GM12892 (cell line): Measurements from ENCODE around the gene GBE1.

ENCODE experiments used
- DNase-seq: peaks from one replicate; pipeline ENCODE4 v3.0.0; 2011; ENCODE audit not compliant: insufficient read length
- FAIRE-seq: peaks from 2 replicates; lab custom pipeline; 2011; peaks lifted over from hg19 to GRCh38; lab: Jason Lieb, UNC
- POLR2A ChIP-seq: IDR thresholded peaks from 2 replicates; pipeline ENCODE4 v1.6.1; 2011; ENCODE audit warnings: low read depth, low read length, control low read depth
- POLR2AphosphoS5 ChIP-seq: IDR thresholded peaks from 2 replicates; pipeline ENCODE4 v1.6.1; 2011; ENCODE audit warnings: low read depth, low read length, control low read depth
- TAF1 ChIP-seq: IDR thresholded peaks from 2 replicates; pipeline ENCODE4 v1.6.1; 2011; ENCODE audit warnings: low read depth, mild to moderate bottlenecking, control low read depth, low read length, borderline replicate concordance

The GBE1 gene

GRCh38 chr3:81716870-81717509 lies 44.5 kb downstream of the GBE1 start:
- no peak for FAIRE-seq
- no peak for DNase-seq
- TF ChIP-seq TAF1 = no peak
- TF ChIP-seq POLR2A = no peak
- no peak for TF ChIP-seq POLR2AphosphoS5

- TF ChIP-seq TAF1 (no peak), POLR2AphosphoS5 (no peak), POLR2A (no peak)
- FAIRE-seq = no peak
- no peak for DNase-seq
Observed at GRCh38 chr3:81713031-81713430, 48.4 kb downstream of the GBE1 start.

- FAIRE-seq (no peak), DNase-seq (no peak)
- TF ChIP-seq TAF1 = no peak
- TF ChIP-seq POLR2AphosphoS5 = no peak
- TF ChIP-seq POLR2A = no peak
Observed at GRCh38 chr3:81709606-81710005, 51.8 kb downstream of the GBE1 start.

DNA sequence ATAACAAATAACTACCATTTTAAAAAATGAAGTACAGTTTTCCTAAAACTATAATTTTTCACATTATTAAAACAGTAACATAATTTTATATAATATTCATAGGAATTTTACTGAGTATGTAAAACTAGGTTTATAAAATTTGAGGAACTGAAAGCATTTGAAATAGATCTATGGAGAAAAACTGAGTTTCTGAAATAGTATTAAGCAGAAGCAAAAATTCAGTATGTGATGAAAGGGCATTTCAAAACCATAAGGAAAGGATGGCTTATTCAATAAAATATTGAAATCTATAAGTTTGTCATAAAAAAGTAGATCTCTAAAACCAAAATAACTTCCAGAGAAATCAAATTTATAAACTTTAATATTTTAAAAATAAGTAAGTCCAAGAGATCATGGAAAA lies 53.4 kb downstream of the GBE1 start:
- no peak for DNase-seq
- no peak for FAIRE-seq
- TF ChIP-seq POLR2A = no peak
- TF ChIP-seq POLR2AphosphoS5 = no peak
- no peak for TF ChIP-seq TAF1

DNA sequence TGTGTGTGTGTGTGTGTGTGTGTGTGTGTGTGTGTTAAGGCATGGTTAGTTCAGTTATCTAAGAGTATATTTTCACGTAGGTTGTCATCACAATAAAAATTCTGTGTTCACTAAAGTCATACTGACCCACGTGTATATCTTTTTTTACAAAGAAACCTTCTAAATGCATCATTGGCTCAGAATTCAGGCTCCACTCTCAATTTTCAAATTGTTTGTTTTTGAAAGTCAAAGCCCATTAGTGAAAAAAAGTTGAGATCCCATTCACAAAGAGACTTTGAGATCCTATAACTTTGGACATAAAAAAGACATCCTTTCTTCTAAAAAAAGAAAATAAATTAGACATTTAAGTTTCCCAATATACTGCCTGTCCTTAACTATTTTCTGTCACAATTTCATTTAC lies 59.3 kb downstream of the GBE1 start:
- no peak for FAIRE-seq
- TF ChIP-seq POLR2A (no peak), POLR2AphosphoS5 (no peak), TAF1 (no peak)

GRCh38 chr3:81699536-81700320 lies 61.7 kb downstream of the GBE1 start:
- TF ChIP-seq POLR2A (no peak), TAF1 (no peak), POLR2AphosphoS5 (no peak)
- no peak for DNase-seq

More for the DNA sequence above, 59.3 kb downstream of the GBE1 start:
- no peak for DNase-seq

DNA sequence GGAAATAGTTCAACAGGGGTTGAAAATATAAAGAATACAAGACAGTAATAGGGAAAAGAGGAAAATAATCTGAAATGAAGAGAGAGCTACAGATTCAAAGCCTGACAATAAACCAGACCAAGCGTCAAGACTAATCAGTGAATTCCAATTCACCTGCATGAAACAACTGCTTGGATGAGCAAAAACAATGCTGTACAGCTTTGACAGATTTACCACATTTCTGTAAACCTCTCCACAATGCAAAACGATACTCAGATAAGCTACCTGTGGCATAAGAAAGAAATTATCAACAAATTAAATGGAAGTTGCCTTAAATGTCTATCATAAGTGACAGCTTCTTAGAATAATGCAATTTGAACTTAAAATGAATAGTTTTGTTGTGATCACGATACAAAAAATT lies 65.4 kb downstream of the GBE1 start:
- FAIRE-seq (no peak), DNase-seq (no peak)
- TF ChIP-seq TAF1 (no peak), POLR2AphosphoS5 (no peak), POLR2A (no peak)

More at GRCh38 chr3:81699536-81700320, 61.7 kb downstream of the GBE1 start:
- FAIRE-seq = no peak

- no peak for TF ChIP-seq POLR2A
- TF ChIP-seq POLR2AphosphoS5 = no peak
- no peak for TF ChIP-seq TAF1
- DNase-seq (no peak), FAIRE-seq (no peak)
Observed at GRCh38 chr3:81695302-81695701, 66.1 kb downstream of the GBE1 start.

GRCh38 chr3:81694662-81695061 lies 66.8 kb downstream of the GBE1 start:
- FAIRE-seq = no peak
- TF ChIP-seq POLR2A = no peak
- TF ChIP-seq POLR2AphosphoS5 = no peak
- no peak for TF ChIP-seq TAF1
- DNase-seq = no peak

GRCh38 chr3:81692766-81693165 lies 68.7 kb downstream of the GBE1 start:
- DNase-seq (no peak), FAIRE-seq (no peak)
- TF ChIP-seq POLR2AphosphoS5 (no peak), TAF1 (no peak), POLR2A (no peak)

DNA sequence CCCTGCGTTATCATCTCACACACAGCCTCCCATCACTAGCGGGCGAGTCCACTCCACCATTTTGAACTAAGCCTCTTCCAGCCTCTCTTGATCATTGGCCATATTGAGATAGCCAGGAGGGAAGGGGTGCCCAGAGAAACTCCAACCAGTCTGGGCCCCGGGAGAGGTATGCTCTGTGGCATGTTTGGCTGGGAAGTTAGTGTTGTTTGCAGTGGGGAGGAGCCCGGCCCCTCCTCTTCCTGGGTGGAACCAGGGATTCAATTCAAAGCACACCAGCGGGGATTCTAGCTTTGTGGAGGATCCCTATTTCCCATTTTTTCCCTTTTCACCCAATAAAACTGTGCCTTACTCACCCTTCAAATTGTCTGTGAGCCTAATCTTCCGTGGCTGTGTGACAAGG lies 71.8 kb downstream of the GBE1 start:
- FAIRE-seq (no peak), DNase-seq (no peak)
- TF ChIP-seq POLR2A (no peak), TAF1 (no peak), POLR2AphosphoS5 (no peak)
